Measurements from ENCODE around the gene TRAF3IP1. TPM values are rescaled to one million over a fixed set of nuclear protein-coding genes. Genes with fewer than 3 reads are reported as not detected.
"Not testable (repeated sequence)": the region's sequence is repeated elsewhere in the genome, so short reads cannot be mapped to it uniquely, and the experiment has no call there.

The TRAF3IP1 gene
- total and polyA plus RNA-seq, 2 donors (not counting 1 experiment from before 2014, with no cell fraction given) = 1.4 to 15.5 TPM

DNA sequence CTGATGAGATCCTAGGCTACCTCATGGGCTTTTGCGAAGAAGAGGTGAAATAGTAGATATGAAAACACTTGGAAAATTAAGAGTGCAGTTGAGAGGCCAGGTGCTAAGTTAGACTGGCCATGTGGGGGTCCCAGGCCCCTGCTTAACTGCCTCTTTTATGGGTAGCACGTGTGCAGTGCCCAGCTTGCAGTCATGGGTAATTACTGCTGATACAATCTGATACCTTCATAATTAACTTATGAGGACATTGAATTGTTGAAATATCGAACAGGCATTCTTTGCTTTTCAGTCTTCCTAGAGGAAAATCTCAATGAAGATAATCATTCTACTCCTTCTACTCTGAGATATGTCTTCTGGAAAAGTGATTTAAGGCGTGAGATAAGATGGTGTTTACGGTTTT lies 11.6 kb downstream of the TRAF3IP1 start:
- DNase-seq = no peak
- Mint-ChIP-seq H3K4me1 (peaks cover 2% of the 10 kb centered on the region), H3K4me3 (no peak overlapping the region), H3K27ac (no peak overlapping the region), H3K9me3 (ENCODE audit: insufficient read depth) (no peaks in the 10 kb centered on the region), H3K27me3 (no peaks in the 10 kb centered on the region)
- no peak for ATAC-seq (ENCODE audit: low read depth)
- 100% methylated on average over 1 of the region's 5 CpGs for WGBS (ENCODE audit: insufficient coverage)
- Histone ChIP-seq H3K36me3 (replicated peaks in 1 of 2; ENCODE audit: control extremely low read depth in 1 of 2, control insufficient read depth in 1 of 2, extremely low read depth in 1 of 2, insufficient read depth in 2 of 2, low read length in 1 of 2) (peaks cover 0 to 18% of the 10 kb centered on the region in 2 experiments), H3K9ac (ENCODE audit: low read length) (no peak overlapping the region), H3K4me3 (ENCODE audit: control extremely low read depth in 1 of 5, extremely low read depth in 1 of 5, insufficient read depth in 1 of 5, low read depth in 2 of 5, low read length in 4 of 5) (no peak overlapping the region), H3K9me3 (ENCODE audit: control extremely low read depth in 1 of 3, control insufficient read depth in 2 of 3, insufficient read depth in 1 of 3, low read length in 2 of 3) (no peaks in the 10 kb centered on the region), H3K27ac (ENCODE audit: low read length in 2 of 2) (no peak overlapping the region), H3K27me3 (replicated peaks in 1 of 4; ENCODE audit: control extremely low read depth in 1 of 4, control insufficient read depth in 3 of 4, insufficient read depth in 4 of 4, low read length in 3 of 4) (no peaks in the 10 kb centered on the region), H2AFZ (ENCODE audit: insufficient read depth, low read depth, low read length, poor library complexity, severe bottlenecking) (no peak overlapping the region), H3K4me1 (ENCODE audit: control insufficient read depth in 2 of 2, insufficient read depth in 2 of 2, low read length in 2 of 2) (no peaks in the 10 kb centered on the region), H3K79me2 (ENCODE audit: control insufficient read depth, insufficient read depth, low read length) (no peaks in the 10 kb centered on the region), H4K20me1 (ENCODE audit: control insufficient read depth, insufficient read depth, low read length, poor library complexity, severe bottlenecking) (no peaks in the 10 kb centered on the region), H3K4me2 (replicated peaks; ENCODE audit: low read depth, low read length, poor library complexity, severe bottlenecking) (no peak overlapping the region)
- intact Hi-C loops (cut with micrococcal nuclease) = no loop called here
- ChIA-PET POLR2A (no interaction called here), CTCF (no interaction called here)
- TF ChIP-seq CTCF (IDR thresholded peaks at IDR 0.05) (no peak), EZH2 (IDR thresholded peaks at IDR 0.05; ENCODE audit: borderline replicate concordance, insufficient read depth, low read depth, low read length, poor library complexity, severe bottlenecking) (no peak)

GRCh38 chr2:238334885-238335284 lies 14.6 kb downstream of the TRAF3IP1 start:
- no peak overlapping the region for H2AFZ ChIP-seq (ENCODE audit: insufficient read depth, low read depth, low read length, poor library complexity, severe bottlenecking)
- peaks cover 0 to 15% of the 10 kb centered on the region in 2 experiments for H3K36me3 ChIP-seq (replicated peaks in 1 of 2; ENCODE audit: control extremely low read depth in 1 of 2, control insufficient read depth in 1 of 2, extremely low read depth in 1 of 2, insufficient read depth in 2 of 2, low read length in 1 of 2)
- intact Hi-C loops (cut with micrococcal nuclease) = no loop called here
- H3K27me3 ChIP-seq (replicated peaks in 1 of 4; ENCODE audit: control extremely low read depth in 1 of 4, control insufficient read depth in 3 of 4, insufficient read depth in 4 of 4, low read length in 3 of 4) = no peaks in the 10 kb centered on the region
- no peaks in the 10 kb centered on the region for H3K9me3 ChIP-seq (ENCODE audit: control extremely low read depth in 1 of 3, control insufficient read depth in 2 of 3, insufficient read depth in 1 of 3, low read length in 2 of 3)
- no peak overlapping the region for H3K9ac ChIP-seq (ENCODE audit: low read length)
- WGBS (ENCODE audit: insufficient coverage) = 90% methylated on average over 5 of the region's 6 CpGs
- H3K4me2 ChIP-seq (replicated peaks; ENCODE audit: low read depth, low read length, poor library complexity, severe bottlenecking) = no peak overlapping the region
- TF ChIP-seq CTCF (IDR thresholded peaks at IDR 0.05) (no peak), EZH2 (IDR thresholded peaks at IDR 0.05; ENCODE audit: borderline replicate concordance, insufficient read depth, low read depth, low read length, poor library complexity, severe bottlenecking) (no peak)
- DNase-seq (no peak), ATAC-seq (ENCODE audit: low read depth) (no peak)
- H4K20me1 ChIP-seq (ENCODE audit: control insufficient read depth, insufficient read depth, low read length, poor library complexity, severe bottlenecking) = no peaks in the 10 kb centered on the region
- Mint-ChIP-seq H3K4me3 (no peak overlapping the region), H3K27me3 (no peaks in the 10 kb centered on the region), H3K9me3 (ENCODE audit: insufficient read depth) (no peaks in the 10 kb centered on the region), H3K4me1 (peaks cover 2% of the 10 kb centered on the region), H3K27ac (no peak overlapping the region)
- CTCF ChIA-PET = no interaction called here
- H3K4me3 ChIP-seq (ENCODE audit: control extremely low read depth in 1 of 5, extremely low read depth in 1 of 5, insufficient read depth in 1 of 5, low read depth in 2 of 5, low read length in 4 of 5) = no peak overlapping the region
- no peak overlapping the region for H3K27ac ChIP-seq (ENCODE audit: low read length in 2 of 2)
- POLR2A ChIA-PET = no interaction called here
- H3K4me1 ChIP-seq (ENCODE audit: control insufficient read depth in 2 of 2, insufficient read depth in 2 of 2, low read length in 2 of 2) = no peaks in the 10 kb centered on the region
- no peaks in the 10 kb centered on the region for H3K79me2 ChIP-seq (ENCODE audit: control insufficient read depth, insufficient read depth, low read length)

DNA sequence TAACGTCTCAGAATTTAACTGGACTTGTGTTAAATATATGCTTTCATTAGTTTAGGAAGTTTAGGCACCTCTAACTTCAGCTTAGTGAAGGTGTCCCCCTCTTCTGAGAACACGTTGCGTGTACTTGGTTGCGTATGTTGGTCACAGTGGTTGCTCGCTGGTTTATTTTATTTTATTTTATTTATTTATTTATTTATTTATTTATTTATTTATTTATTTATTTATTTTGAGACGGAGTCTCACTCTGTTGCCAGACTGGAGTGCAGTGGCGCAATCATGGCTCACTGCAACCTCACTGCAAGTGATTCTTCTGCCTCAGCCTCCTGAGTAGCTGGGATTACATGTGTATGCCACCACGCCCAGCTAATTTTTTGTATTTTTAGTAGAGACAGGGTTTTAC lies 15.3 kb downstream of the TRAF3IP1 start:
- H3K4me3 ChIP-seq (ENCODE audit: control extremely low read depth in 1 of 5, extremely low read depth in 1 of 5, insufficient read depth in 1 of 5, low read depth in 2 of 5, low read length in 4 of 5); ATAC-seq (ENCODE audit: low read depth); H3K36me3 ChIP-seq (replicated peaks in 1 of 2; ENCODE audit: control extremely low read depth in 1 of 2, control insufficient read depth in 1 of 2, extremely low read depth in 1 of 2, insufficient read depth in 2 of 2, low read length in 1 of 2); H3K4me1 Mint-ChIP-seq; H3K9ac ChIP-seq (ENCODE audit: low read length); H3K27ac Mint-ChIP-seq; H3K4me1 ChIP-seq (ENCODE audit: control insufficient read depth in 2 of 2, insufficient read depth in 2 of 2, low read length in 2 of 2); H3K27ac ChIP-seq (ENCODE audit: low read length in 2 of 2); H3K27me3 ChIP-seq (replicated peaks in 1 of 4; ENCODE audit: control extremely low read depth in 1 of 4, control insufficient read depth in 3 of 4, insufficient read depth in 4 of 4, low read length in 3 of 4); H3K27me3 Mint-ChIP-seq; H3K9me3 ChIP-seq (ENCODE audit: control extremely low read depth in 1 of 3, control insufficient read depth in 2 of 3, insufficient read depth in 1 of 3, low read length in 2 of 3); H3K9me3 Mint-ChIP-seq (ENCODE audit: insufficient read depth); intact Hi-C loops (cut with micrococcal nuclease); H3K79me2 ChIP-seq (ENCODE audit: control insufficient read depth, insufficient read depth, low read length); H2AFZ ChIP-seq (ENCODE audit: insufficient read depth, low read depth, low read length, poor library complexity, severe bottlenecking); H3K4me3 Mint-ChIP-seq; POLR2A ChIA-PET; DNase-seq; CTCF ChIA-PET; H3K4me2 ChIP-seq (replicated peaks; ENCODE audit: low read depth, low read length, poor library complexity, severe bottlenecking); H4K20me1 ChIP-seq (ENCODE audit: control insufficient read depth, insufficient read depth, low read length, poor library complexity, severe bottlenecking): not testable (repeated sequence)
- 100% methylated on average over 1 of the region's 8 CpGs for WGBS (ENCODE audit: insufficient coverage)

Measured in B cell (primary cell).